WI38 (cell line): ENCODE results near the gene DGKE.

Source experiments
- H3K4me3 ChIP-seq: 2 replicates; pipeline ENCODE4 v1.5.1; 2011; ENCODE audit warnings: low read depth, mild to moderate bottlenecking, control low read depth, low read length
- CTCF ChIP-seq: IDR thresholded peaks from 2 replicates; pipeline ENCODE4 v1.5.1; 2012; ENCODE audit warnings: low read depth, mild to moderate bottlenecking, control low read depth, low read length

DGKE gene

GRCh38 chr17:56849131-56849530, 15.2 kb downstream of the DGKE start:
- TF ChIP-seq CTCF: no peak
- no peak overlapping the region for H3K4me3 ChIP-seq

GRCh38 chr17:56850591-56850990, 16.6 kb downstream of the DGKE start:
- no peak overlapping the region for H3K4me3 ChIP-seq
- no peak for TF ChIP-seq CTCF

GRCh38 chr17:56851008-56851407, 17.1 kb downstream of the DGKE start:
- no peak overlapping the region for H3K4me3 ChIP-seq
- TF ChIP-seq CTCF: no peak

GRCh38 chr17:56861899-56862298, 27.9 kb downstream of the DGKE start:
- TF ChIP-seq CTCF: no peak
- H3K4me3 ChIP-seq: no peak overlapping the region

GRCh38 chr17:56863974-56864373, 30.0 kb downstream of the DGKE start:
- no peak overlapping the region for H3K4me3 ChIP-seq
- no peak for TF ChIP-seq CTCF

- no peak overlapping the region for H3K4me3 ChIP-seq
- TF ChIP-seq CTCF: no peak
Measured at GRCh38 chr17:56866076-56866475, 32.1 kb downstream of the DGKE start.

- TF ChIP-seq CTCF: no peak
- no peak overlapping the region for H3K4me3 ChIP-seq
Measured at GRCh38 chr17:56866496-56866895, 32.5 kb downstream of the DGKE start.
